GM21367 (cell line): ENCODE results near the gene RNU1-2.
"Not testable (repeated sequence)": the region's sequence is repeated elsewhere in the genome, so short reads cannot be mapped to it uniquely, and the experiment has no call there.

ENCODE experiments used
- ATAC-seq: cut with Tn5 transposase; IDR thresholded peaks from one replicate; pipeline ENCODE4 v1.9.1; 2021; ENCODE audit not compliant: unreplicated experiment

RNU1-2 gene

DNA sequence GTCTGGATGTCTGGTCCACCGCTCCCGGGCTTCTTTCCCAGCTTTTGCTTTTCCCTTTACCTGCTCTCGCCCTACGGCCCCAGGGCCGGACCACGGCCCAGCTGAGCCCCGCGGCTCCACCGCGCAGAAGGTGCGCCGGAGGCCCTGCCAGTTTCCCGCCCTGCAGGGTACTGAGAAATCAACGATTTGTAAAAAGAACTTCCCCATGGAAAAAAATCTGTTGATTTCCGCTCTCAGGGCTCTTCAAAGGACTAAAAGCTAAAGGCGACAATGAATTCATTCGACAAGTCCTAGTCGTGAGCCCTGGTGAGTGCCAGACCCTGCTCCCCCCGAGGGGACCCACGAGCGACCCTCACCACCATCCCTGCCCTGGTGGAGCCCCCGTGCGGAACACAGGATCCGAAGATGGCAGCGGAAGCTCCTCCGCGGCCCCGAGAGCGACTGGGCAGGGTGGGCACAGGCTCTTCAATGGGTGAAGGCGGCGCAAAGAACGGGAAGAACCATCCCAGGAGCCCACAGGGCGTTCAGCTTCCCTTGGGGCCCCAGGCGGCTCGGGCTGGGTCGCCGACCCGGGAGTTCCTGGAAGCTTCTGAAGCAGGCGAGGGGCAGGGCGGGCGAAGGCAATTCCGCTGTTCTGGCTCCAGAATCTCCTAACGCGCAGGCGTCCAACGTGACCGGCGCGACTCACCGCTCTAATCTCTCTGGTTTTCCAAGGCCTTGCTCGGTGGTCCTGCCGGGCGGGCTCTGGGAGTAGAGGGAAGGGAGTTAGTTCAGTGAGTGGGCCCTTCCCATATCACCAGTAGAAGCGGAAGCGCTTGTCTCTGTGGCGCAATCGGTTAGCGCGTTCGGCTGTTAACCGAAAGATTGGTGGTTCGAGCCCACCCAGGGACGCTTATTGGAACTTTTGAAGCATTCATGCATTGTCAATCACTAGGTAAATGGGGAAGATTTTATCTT, 6.6 kb upstream of the RNU1-2 start:
- no peak for ATAC-seq

DNA sequence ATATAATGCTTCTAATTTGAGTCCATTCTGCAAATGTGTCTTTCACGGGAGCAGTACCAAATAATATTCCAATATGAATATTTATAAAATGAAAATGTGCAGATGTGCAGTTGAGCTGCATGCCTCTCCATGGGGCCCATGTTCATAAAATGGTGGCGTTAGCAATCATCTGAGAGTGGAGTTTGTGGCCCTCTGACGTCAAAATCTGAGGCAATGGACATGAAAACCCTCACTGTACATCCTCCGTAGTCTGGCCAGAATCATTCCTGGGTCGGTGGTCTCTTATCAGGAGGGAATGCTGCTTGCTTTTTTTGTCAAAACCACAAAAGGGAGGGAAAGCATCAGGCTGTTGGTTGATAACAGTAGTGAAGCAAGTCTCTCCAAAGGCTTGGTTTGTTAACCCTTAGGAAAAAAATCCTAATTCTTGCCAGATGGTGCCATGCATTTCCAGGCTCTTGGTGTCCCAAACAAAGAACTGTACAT, 5.2 kb upstream of the RNU1-2 start:
- not testable (repeated sequence) for ATAC-seq

DNA sequence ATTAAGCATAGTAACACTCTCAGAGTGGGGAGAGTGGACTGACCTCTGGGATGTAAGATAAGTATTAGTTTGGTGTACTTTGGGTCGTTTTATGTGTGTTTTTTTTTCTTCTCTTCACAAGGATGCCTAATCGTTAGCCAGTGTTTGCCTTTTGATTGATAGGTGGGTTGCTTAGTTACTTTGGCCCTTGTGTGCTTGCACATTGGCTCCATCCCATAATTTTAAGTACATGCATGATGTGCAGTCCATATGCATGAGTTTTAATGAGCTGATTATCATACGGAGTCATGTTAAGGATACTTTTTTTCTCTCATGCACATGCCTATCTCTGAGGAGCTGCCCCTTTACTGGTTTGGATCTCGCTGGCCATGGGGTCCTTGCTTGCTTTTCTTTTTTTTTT, 4.7 kb upstream of the RNU1-2 start:
- not testable (repeated sequence) for ATAC-seq

DNA sequence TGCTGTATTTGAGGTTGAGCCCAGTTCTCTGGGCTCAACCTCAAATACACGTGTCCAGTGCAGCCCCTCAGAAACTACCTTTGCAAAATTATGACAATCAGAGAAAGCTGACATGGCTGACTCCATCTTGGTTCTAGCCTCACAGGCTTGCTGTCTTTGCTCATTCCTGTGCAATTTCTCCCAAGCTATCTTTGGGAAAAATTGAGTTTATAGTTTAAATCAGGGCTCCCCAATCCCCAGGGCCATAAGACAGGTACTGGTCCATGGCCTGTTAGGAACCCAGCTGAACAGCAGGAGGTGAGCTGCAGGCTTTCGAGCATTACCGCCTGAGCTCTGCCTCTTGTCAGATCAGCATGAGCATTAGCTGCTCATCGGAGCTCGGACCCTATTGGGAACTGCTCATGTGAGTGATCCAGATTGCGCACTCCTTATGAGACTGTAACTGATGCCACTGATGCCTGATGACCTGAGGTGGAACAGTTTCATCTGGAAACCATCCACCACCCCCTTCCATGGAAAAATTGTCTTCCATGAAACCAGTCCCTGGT, 2.7 kb upstream of the RNU1-2 start:
- not testable (repeated sequence) for ATAC-seq

DNA sequence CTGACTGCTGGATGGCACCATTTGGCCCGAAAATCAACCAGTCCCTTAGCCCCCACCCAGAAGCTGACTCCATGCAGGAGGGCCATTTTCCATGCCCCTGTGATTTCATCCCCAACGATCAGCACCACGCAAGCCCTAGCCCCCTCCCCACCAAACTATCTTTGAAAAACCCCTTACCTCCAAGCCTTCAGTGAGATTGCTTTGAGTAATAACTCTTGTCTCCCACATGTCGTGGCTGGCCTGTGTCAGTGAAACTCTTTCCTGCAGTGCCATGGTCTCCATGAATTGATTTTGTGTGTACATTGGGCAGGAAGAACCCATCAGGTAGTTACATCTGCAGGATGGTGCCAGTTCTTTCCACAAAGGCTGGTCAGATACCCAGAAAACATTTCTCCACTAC, 2.0 kb upstream of the RNU1-2 start:
- ATAC-seq: not testable (repeated sequence)

DNA sequence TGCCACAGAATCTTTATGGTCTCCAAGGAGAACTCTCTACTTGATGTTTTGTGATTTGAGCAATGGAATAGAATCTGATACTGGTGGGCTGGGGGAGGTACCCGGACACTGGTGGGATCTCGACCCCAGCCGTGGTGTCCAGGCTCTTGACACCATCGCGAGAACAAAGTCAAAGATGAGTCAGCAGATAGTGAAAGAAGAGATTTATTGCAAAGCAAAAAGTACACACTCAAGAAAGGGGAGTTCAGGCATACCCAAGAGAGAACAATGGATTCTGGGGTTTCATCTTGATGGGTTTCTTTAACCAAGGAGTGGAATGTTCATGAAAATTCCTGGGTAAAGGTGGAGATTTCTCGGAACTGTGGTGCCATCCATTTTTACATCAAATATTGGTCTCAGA, 1.4 kb upstream of the RNU1-2 start:
- ATAC-seq: not testable (repeated sequence)

DNA sequence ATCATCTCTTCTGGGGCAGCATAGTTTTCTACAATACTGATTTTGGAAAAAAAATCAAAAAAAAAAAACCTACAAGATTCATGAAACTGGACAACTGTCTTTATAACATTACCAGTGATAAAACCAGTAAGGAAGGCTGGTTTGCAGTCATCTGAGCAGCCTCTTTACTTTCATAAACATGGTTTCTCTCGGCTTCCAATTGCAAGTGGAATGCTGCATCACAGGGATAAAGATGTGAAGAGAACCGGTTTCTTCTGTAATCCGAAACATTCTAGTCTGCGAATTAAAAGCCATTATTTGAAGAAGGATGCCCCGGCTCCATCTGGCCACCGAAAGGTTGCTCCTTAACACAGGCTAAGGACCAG, 565 bp upstream of the RNU1-2 start:
- ATAC-seq: not testable (repeated sequence)

DNA sequence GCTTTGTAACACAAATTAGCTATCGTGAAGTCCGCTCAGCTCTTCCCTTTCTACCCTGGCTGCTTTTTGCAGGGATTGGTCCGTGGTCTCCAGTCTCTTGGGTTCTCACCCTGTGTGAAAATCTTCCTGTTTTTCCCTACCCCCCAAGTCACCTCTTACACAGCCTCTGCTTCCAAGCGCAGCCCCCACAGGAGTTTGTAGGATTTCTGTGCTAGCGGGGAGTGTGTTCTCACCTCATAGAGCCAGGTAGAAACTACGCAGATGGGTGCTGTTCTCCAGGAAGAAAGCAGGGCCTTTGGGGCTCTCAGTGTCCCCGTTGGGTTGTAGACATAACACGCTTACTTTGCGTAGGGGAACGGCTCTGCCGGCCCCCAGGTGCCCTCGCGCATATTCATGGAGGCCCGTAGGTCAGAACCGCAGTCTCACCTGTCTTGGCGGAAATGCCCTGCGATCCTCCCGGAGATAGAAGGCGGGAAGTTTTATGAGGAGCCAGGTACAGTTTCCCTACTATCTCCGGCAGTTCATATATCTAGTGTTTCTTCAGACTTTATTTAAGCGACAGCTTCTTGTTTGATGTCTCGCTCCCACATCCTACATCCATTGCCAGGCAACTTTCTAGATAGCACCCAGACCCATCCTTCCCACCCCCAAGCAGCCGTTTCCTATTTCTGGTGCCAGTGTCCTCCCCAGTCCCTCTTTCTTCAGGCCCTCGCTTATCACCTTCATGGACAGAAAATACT, 706 bp downstream of the RNU1-2 start:
- not testable (repeated sequence) for ATAC-seq

DNA sequence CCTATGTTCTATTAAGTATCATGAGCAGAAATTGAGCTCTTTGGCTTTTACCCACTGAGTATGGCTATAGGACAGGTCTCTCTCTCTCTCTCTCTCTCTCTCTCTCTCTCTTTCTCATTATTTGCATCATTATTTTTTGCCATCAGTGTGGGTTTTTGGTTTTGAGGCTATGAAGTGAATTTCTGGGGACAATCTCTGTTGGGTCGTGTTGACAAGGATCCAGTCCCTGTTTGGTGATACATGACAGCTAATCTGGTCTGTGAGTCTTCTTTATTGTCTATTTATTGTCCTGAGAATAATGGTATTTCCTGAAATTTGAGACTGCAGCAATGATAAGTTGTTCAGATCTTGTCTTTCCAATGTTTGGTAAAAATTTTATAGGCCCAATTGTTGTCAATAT, 1.9 kb downstream of the RNU1-2 start:
- not testable (repeated sequence) for ATAC-seq

DNA sequence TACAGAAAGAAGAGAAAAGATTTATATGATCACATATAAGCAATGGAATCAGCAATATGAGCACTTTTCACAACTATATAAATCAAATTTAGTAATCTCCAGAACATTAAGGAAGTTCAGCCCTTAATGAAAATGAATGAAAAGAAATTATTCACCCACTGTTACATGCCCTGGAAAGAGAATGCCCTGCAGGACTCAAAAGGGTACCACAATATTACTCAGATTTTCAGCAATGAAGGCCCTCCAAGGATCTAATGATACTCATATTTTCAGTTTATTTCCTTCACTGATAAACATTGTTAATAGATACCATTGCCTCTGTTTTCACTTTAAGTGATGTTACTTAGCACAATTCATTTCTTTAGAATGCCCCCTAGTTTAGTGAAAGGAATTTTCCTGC, 2.5 kb downstream of the RNU1-2 start:
- not testable (repeated sequence) for ATAC-seq

DNA sequence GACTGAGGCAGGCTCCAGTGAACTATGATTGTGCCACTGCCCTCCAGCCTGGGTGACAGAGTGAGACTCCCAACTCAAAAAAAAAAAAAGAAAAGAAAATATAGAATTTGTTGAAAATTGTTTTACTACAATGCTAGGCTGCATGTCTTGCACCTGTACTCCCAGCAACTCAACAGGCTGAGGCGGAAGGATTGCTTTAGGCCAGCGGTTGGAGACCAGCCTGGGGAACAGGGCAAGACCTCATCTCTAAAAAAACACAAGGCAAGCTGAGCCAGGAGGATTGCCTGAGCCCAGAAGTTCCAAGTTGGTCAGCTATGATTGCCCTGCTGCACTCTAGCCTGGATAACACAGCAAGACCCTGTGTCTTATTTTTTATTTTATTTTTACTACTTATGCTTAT, 3.2 kb downstream of the RNU1-2 start:
- ATAC-seq: not testable (repeated sequence)

DNA sequence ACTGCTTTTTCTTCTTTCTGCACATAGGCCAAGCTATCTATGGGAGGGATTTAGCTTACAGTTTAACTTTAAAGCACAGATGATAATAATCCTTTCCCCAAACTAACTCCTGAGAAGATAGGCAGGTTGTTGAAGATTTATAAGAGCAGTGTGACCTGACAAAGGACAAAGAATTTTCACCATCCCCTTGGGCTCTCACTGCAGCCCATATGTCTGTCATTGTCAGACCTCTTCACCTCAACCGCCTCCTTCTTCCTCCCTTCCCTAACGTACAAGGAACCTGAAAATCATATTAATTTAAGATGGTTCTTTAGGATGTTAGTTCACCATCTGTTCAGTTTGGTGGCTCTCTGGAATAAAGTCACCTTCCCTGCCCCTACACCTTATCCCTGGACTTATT, 5.0 kb downstream of the RNU1-2 start:
- no peak for ATAC-seq

DNA sequence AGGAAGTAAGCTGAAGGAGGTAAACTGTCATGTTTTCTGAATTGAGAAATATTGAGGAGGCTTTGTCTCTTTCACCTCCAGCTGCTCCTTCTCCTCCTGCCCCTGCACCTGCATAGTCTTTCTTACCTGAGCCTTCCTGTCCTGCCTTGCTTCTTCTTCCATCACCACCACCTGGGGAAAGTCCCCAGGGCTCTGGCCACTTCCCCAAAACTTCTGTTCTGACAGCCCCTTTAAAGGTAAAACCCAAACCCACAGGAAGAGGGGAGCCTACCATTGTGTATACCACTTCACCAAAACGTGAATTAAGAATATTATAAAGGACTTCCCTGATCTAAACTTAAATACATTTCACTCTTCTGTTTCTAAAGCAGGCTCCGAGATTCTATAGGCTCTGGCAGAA, 5.6 kb downstream of the RNU1-2 start:
- not testable (repeated sequence) for ATAC-seq

DNA sequence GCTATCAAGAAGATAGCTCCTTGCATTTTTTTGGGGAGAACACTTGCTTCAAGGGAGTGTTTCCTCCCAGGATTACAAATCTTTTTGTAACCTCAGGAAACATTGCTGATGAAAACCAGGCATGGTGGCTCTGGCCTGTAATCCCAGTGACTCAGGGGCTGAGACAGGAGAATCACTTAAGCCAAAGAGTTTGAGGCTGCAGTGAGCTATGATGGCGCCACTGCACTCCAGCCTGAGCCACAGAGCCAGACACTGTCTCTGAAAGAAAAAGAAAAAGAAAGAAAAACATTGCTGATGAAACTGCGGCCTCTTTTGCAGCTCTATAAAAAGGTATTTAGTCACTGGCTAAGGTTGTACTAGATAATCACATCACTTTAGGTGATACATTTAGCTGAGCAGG, 7.3 kb downstream of the RNU1-2 start:
- no peak for ATAC-seq

DNA sequence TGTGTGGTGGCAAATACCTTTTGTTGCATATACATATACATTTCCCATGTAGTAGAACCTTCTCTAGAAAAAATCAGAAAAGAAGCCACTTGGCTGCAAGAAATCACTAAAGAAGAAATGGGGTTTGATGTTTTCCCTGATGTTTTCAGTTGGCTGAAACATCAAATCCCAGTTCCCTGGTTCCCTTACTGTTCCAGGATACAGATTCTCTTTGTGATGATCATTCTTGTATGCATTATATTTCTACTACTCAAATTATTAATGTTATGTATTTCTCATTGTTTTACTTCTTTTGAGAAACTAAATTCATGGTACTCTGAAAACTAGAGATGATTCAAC, 7.6 kb downstream of the RNU1-2 start:
- ATAC-seq: no peak

DNA sequence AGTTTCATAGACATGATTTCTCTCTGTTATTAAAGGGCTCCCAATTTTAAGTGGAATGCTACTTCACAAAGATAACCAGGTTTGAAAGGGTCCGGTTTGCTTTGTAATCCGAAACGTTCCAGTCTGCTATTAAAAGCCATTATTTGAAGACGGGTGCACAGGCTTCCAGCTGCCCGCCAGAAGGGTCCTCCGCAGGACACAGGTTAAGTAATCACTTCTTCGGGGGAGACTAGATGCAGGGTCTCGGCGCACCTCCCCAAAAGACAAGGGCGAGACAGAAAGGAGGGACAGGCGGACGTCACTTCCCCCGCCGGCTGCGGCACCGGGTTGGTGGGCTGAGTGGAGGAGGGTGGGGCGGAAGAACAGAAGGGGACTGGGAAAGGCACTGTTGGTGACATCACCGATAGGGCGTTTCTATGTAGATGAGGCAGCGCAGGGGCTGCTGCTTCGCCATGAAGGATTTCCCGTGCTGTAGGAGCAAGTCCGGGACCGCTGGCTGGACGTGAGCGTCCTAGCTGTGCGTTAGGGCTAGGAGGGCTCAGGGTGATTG, 8.9 kb downstream of the RNU1-2 start:
- ATAC-seq: peak; percentile 82

DNA sequence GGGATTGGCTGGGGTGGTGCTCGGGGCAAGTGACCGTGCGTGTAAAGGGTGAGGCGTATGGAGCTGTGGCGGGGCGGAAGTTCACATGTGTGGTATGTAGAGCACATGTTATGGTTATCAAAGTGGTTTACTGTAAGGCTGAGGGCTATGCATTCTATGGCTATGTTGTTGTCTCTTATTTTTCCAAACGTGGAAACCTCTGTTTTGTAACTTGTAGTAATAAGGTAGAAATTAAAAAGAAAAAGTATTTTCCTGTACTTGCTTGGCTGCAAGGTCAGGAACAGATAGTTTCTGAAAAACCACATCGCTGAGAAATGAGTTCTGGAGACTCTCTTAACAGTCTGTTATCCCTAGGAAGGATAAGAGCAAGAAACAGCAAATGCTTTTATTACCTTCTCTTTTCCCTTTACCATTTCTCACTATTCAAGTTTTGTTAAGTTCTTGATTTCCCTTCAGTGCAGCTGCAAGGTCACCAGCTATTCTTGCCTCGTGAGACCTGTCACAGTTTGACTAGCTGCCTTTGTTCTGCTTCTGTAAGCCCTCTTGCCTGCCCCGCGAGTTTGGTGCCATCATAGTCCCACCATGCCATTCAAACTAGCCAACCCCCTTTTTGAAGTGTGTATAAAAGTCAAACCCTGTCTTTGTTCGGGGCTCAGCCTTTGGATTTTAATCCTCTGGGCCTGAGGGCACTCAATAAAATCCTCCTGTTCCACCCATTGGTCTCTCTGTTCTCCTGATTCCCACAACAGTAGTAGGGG, 9.5 kb downstream of the RNU1-2 start:
- peak; percentile 58 for ATAC-seq

DNA sequence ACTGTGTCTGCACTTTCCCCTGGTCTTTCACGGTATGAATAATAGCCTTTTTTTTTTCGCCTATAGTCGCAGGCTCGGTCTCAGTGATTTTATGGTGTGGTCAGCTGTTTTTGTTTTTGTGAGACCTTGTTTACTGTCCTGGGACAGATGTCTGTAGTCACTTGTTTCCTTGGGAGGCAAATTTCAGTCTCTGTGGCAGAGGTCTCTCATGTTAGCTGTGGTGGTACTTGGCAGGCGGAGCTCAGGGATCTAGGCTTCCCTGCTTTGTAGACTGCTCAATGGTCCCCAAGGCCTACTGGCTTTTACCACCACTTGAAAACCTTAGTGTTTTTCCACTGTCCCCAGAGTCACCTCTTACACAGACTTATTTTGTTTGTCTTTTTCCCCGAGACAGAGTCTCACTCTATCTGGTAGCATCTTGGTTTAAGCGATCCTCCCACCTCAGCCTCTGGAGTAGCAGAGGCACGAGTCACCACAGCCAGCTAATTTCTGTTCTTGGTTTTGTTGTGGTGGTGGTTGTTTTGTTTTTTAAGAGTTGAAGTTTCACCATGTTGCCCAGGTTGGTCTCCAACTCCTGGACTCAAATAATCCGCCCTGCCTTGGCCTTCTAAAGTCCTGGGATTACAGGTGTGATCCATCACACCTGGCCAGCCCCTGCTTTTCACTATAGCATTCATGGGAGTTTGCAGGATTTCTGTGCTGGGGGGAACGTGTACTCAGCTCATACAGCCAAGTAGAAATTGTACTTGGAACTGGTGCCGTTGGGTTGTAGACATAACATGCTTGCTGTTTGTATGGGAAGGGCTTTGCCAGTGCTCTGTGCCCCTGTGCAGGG, 10.3 kb downstream of the RNU1-2 start:
- ATAC-seq: no peak

DNA sequence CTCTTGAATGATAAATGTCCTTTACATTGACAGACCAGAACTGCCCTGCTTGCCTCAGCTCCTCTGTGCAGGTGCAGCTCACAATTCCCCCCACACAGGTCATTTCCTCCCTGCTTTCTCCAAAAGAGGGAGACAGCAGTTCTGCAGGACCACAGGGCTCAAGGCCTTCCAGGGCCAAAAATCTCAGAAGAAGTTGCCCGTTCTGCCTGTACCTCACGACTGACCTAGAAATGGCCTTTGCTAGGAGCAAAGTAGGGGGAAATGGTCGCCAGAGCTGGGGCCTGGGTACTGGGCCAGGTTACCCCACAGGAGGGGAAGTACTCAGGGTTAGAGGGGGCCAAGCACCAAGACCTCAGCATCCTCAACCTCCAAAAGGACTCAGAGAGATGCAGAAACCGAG, 11.1 kb downstream of the RNU1-2 start:
- no peak for ATAC-seq
